SW480 (cell line): ENCODE results near the gene BANF2.

ENCODE experiments used
- DNase-seq: peaks from one replicate; pipeline ENCODE4 v3.0.0-alpha.2; 2016; ENCODE audit warnings: low spot score

The BANF2 gene

GRCh38 chr20:17664025-17664633 is 35.6 kb upstream of the BANF2 start:
- DNase-seq, result no peak

- no peak for DNase-seq
Measured at GRCh38 chr20:17665756-17666155, 34.0 kb upstream of the BANF2 start.

GRCh38 chr20:17666481-17666880 is 33.3 kb upstream of the BANF2 start:
- no peak for DNase-seq

GRCh38 chr20:17667445-17667844 is 32.3 kb upstream of the BANF2 start:
- DNase-seq, result no peak

DNA sequence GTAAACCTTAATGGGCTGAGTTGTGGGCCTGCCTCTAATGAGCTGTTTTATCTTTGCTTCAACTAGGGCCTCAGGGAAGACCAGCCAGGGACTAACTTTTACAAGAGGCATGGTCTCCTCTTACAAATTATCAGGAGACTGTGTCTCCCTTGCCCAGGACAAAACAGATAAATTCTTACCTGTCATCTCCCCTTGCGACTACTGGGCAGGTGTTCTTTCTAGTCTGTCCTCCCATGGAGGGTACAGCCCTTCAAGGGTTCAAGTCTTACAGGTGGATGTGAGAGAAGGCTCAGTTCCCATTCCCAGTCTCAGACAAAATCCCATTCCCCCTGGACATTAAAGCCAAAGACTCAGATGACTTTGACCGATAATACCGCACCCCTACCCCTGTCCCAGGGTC is 31.3 kb upstream of the BANF2 start:
- DNase-seq, result no peak

- DNase-seq, result no peak
Measured at GRCh38 chr20:17669306-17669931, 30.3 kb upstream of the BANF2 start.

DNA sequence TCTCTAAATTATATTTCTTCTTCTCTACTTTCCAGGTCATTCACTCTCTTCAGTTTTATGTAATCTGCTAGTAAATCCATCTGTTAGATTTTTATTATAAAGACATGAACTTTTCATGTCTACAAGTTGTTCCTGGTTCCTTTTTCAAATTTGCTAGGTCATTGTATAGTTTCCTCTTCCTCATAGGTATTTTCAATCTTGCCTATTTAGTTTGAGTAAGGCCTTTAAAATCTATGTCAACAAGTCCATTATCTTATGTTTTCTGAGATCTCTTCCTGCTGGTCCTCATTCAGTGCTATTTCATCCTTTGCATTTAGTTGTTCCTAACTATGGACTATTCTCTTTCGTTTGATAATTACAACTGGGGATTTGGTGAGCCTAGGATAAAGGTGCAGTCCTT is 28.8 kb upstream of the BANF2 start:
- DNase-seq, result no peak

DNA sequence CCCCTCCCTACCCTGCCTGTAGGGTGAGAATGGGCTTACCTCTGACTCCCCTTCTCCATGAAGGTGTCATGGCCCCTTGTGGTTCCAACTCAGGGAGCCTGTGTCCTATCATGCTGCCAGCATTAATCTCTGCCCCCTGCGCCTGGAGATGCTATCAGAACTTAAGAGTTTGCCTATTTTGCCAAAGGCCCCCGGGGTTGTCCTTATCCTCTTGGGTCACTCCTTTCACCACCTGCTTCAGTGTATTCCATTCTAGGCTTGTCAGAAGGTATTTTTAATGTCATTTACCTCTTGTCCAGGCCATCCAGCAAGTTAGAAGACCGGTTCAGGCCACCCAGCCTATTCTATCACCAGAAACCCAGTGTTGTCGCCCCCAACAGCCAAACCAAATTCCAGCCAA is 28.2 kb upstream of the BANF2 start:
- DNase-seq, result no peak

- no peak for DNase-seq
Measured at GRCh38 chr20:17673084-17673483, 26.7 kb upstream of the BANF2 start.

DNA sequence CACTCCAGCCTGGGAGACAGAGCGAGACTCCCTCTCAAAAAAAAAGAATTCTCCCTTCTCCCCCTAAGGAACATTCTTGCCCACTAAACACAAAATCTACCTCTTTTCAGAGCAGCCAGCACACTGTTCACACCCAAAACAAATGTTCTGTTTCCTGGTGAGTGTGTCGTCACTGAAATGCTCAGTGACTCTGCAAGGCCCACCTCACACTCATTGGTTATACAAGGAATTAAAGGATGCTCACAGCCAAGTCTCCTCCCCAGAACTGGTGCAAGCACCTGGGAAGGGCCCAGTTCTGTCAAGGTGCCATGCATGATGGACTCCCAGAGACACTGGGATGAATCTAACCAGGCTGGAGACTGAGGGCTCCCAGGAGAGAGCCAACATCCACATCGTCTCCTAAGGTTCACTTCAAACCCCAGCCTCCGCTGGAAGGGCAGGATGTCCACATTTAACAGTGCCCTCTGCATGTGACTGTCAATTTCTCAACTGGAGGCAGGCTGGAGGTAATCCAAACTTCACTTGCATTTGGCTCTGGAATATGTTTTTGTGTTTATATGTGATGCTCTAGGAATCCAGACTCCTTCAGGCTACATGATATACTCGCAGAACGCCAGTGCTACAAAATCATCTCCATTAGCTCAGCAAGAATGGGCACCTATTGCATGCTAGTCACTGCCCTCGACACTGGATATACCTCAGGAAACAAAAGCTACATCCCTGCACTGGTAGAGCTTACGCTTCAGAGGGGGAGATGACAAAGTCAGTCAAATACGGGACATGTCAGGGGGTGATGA is 24.8 kb upstream of the BANF2 start:
- DNase-seq, result no peak

- no peak for DNase-seq
Measured at GRCh38 chr20:17675519-17676377, 24.0 kb upstream of the BANF2 start.

- no peak for DNase-seq
Measured at GRCh38 chr20:17676378-17676759, 23.4 kb upstream of the BANF2 start.

GRCh38 chr20:17676942-17677341 is 22.8 kb upstream of the BANF2 start:
- DNase-seq, result no peak

DNA sequence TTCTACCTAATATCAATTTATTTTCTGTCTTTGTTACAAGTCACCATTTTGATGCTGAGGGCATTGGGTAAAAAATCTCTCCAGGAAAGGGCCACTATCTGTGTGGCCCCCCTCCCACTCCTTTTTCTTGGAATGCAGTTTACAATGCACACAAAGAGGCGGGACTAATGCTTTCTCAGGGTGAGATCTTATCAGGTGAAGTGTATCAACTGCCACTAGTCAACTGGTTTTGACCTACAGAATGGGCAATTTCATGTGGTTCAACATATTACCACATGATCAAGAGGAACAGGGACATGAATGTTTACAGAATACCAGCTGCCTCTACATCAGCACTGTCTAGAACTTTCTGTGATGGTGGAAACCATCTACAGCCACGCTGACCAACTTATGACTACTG is 21.5 kb upstream of the BANF2 start:
- DNase-seq, result no peak

DNA sequence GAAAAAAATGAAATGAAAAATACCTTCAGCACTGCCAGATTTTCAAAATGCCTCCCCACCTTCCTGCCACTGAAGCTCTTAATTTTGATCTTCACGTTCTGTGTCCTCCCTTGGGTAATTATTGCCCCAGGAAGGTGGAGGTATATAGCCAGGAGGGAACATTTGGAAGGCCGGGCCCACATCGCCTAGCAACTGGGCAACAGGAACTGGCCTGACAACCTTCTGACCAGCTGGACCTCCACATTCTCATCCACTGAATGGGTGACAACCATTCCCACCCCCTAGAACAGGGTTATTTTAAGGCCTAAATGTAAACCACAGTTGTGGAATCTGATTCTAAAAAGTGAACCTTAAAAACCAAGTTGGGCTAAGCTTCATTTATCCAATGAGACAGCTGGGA is 20.9 kb upstream of the BANF2 start:
- DNase-seq, result no peak

DNA sequence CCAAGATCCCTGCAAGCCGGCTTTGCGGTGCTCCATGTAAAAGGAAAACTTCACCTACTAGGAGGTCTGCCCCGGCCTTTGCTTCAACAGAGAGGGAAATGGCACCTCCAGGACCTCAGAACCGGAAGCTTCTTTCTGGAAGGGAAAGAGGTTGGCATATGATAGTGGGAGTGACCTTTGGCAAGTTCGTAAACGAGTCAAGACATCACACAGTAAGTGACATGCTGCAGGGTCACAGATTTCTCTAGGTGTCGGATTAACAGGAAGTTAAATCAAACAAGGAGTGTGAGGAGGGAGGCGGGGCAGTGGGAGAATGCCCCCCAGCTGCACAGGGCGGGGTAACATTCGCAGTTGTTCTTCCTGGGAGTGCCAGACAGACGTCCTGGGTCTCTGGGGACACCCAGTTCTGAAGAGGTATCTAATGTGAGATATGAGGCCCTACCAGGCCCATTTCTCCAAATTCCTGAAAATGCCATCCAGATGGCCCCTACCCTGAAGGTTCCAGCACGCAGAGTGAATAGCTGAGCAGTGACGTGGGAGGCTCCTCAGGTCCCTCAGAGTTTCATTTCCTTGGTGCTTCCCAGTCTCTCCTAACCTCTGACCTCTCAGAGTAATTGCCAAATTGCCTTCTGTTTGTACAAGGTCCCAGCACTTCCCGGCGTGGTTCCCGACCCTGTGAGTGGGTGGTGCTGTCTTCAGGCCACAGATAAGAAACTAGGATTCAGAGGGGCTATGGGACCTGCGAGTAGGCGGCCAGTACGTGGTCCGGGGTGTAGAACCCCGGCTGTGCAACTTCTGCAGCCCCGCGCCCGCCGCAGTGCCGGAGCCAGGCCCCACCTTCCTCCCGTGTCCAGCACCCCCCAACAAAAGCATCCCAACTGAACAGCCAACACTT is 19.6 kb upstream of the BANF2 start:
- peak; percentile 33 for DNase-seq

DNA sequence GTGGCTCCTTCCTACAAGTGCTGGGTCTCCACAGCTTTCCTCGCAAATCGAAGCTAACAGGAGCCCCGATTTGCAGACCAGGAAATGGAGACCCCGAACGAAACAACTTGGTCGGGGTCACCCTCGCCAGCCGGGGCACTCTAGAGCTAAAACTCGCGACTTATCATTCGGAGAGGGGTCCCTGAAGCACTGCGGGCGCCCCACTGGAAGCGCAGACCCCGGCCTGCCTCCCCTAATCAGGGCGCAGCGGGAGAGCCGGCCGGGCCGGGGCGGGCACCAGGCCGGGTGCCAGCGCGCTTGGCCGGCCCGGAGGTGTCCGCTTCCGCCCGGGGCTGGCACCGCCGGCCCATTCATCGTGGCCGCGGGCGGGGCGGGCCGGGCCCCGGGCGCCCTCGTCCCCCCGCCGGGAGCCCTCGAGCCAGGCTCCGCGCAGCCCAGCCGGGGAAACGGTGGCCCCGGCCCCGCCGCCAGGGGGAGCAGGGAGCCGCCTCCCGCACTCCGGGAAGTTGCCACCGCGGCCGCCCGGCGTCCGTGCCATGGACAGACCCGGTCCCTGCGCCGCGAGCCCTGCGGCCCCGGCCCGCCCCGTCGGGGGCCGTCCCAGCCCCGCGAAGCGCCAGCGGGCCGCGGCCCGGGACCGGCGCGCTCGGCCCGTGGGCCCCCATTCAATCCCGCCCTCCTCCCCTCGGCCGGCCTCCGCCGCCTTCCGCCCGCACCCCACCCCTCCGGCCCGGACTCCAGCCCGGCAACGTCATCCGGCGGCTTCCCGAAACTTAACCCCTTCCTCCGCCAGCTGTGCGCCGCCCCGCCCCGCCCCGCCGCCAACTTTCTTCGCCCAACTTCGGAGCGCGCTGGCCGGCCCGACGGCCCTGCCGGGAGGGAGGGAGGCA is 18.7 kb upstream of the BANF2 start:
- peak; percentile 52 for DNase-seq

DNA sequence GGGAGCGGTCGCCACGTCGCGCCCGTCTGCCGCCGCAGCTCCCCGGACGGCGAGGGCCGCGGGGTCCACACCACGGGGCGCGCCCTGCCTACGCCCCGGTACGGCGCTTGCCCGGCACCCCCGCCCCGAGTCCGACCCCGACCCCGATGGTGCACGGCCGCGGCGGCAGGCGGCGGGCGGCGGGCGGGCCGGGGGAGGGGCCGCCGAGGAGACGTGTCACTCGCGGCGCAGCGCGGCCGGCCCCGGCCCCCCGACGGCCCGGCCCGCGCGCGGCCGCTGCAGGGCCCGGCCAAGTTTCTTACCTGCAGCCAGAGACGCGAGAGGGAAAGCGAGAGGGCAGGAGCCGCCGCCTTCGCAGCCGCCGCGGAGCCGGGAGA is 18.1 kb upstream of the BANF2 start:
- no peak for DNase-seq

- peak; percentile 96 for DNase-seq
Measured at GRCh38 chr20:17682103-17682888, 17.5 kb upstream of the BANF2 start, which contains the start of gene RRBP1. TSS of gene RRBP1 (minus strand) at chr20:17682242. CDS start at chr20:17660507, 21,735 bp downstream.

GRCh38 chr20:17682889-17683198 is 16.9 kb upstream of the BANF2 start:
- no peak for DNase-seq
